ENCODE measurements around the gene MAP1B.

- TF ChIP-seq, protein P1, sequence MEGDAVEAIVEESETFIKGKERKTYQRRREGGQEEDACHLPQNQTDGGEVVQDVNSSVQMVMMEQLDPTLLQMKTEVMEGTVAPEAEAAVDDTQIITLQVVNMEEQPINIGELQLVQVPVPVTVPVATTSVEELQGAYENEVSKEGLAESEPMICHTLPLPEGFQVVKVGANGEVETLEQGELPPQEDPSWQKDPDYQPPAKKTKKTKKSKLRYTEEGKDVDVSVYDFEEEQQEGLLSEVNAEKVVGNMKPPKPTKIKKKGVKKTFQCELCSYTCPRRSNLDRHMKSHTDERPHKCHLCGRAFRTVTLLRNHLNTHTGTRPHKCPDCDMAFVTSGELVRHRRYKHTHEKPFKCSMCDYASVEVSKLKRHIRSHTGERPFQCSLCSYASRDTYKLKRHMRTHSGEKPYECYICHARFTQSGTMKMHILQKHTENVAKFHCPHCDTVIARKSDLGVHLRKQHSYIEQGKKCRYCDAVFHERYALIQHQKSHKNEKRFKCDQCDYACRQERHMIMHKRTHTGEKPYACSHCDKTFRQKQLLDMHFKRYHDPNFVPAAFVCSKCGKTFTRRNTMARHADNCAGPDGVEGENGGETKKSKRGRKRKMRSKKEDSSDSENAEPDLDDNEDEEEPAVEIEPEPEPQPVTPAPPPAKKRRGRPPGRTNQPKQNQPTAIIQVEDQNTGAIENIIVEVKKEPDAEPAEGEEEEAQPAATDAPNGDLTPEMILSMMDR (IDR thresholded peaks at IDR 0.05; ENCODE audit: low read length): no peak
- TF ChIP-seq EZH2 (IDR thresholded peaks at IDR 0.05; ENCODE audit: borderline replicate concordance, low read length): no peak
These were observed 7.4 kb downstream of the MAP1B start for GRCh38 chr5:72114629-72115028.

Measured in OCI-LY1 (cell line).